GM19455 (cell line): ENCODE data around the gene STX7.
A peak's percentile ranks its signal among the peaks of the same experiment; 100 is the strongest.

Experiments
- ATAC-seq: cut with Tn5 transposase; IDR thresholded peaks from one replicate; pipeline ENCODE4 v1.9.1; 2021; ENCODE audit not compliant: unreplicated experiment

STX7 gene

GRCh38 chr6:132478266-132478665 is 34.6 kb downstream of the STX7 start:
- ATAC-seq = no peak

- ATAC-seq = no peak
These were observed 36.2 kb downstream of the STX7 start for GRCh38 chr6:132476688-132477087.

- no peak for ATAC-seq
These were observed 37.0 kb downstream of the STX7 start for GRCh38 chr6:132475925-132476324.

DNA sequence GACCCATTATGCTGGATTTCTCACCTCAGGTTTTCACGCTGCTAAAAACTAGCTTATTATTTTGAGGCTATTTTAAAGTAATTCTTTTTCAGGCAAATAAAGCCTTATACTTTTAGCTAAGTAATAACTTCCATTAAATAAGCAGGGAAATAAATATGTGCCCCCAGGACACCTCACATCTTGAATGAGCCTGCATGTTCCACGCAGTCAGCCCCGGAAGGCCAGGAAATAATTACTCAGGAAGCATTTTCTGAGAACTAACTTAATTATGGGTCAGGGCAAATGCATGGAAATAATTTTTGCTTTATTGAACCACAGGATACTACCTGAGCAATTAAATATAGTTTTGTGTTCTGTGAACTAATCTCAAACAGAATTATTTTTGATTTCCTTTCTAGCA is 41.1 kb downstream of the STX7 start:
- no peak for ATAC-seq

DNA sequence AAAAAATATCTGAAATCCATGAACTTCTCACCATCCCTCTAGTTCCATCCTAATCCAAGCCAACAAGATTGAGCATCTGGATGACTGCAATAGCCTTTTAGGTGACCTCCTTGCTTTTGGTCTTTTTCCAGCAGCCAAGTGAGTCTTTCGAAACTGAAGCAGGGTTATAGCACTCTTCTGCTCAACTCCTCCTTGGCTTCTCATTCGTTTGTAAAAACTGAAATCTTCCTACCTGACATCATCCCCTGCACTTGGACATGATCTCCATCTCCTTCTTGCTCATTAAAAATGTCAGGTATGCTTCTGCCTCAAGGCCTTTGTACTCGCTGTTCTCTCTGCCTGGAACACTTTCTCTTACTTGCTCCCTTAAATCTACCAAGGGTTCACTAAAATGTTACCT is 46.0 kb downstream of the STX7 start:
- no peak for ATAC-seq

GRCh38 chr6:132465530-132466485 is 47.1 kb downstream of the STX7 start:
- peak; percentile 77 for ATAC-seq

DNA sequence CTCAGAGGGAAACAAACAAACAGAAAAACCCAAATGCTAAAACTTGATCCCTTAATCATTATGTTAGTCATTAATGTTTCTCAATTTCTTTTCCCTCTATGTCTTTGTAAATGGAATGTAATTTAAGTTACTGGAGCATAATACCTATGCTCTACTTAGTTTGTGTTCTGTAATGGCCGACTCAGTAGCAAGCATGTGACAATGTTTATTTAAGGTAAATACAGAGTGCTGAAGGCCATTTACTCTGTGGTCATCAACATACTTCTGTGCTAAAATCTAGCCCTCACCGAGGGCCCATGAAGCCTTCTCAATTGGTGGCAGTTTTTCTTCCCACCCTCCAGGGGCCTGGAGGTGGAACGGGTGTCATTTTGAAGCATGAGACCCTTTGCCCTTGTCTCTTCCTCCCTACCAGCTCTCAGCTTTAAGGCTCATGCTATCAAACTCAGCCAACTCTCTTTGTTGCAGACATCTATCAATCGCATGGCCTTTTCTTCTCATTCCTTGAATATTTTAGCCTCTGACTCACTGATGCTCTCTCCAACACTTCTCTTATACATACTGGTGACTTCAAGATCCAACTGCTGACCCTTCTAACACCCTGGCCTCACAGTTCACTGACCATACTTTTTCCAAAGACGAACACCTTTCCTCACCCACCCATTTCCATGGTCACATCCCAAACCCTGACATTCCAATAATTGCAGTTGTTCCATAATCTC is 48.2 kb downstream of the STX7 start:
- no peak for ATAC-seq

DNA sequence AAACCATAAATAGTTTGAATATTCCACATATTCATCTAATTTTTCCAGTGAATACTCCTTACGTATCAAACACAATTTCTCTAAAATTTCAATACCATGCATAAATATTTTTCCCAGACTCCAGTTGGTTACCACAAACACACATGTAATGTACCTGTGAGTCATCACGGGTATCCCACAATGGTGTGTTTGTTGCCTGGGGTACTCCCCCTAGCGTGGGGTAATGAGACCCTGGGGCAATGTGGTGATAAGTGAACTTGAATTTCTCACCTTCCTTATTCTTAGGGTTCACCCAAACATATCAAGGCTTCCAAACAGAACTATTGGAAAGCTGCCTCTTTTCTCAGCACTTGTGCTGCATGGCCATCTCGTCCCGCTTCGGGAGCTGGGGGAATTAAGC is 51.0 kb downstream of the STX7 start:
- ATAC-seq = no peak

- no peak for ATAC-seq
These were observed 53.3 kb downstream of the STX7 start for GRCh38 chr6:132459605-132459952.

- no peak for ATAC-seq
These were observed 53.9 kb downstream of the STX7 start for GRCh38 chr6:132458887-132459604.

DNA sequence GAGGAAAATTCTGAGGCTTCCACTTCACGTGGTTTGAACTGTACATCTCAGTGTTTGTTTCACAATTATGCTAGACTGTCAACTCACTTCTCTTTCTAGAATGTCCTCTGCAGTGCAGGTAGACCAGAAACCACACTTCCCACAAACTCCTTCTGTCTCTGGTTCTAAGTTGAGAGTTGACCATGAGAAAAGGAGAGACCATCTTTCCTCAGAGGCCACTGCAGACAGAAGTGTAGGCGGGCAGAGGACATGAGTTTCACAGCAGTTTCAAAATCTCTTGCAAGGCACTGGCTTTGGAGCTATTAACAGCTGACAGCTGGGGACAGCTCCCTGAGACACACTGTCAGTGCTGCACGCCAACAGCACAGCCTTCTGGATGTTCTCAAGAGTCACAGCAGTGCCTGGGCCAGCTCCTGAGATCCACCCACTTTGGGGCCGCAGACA is 56.2 kb downstream of the STX7 start:
- peak; percentile 95 for ATAC-seq

- ATAC-seq = no peak
These were observed 66.1 kb downstream of the STX7 start for GRCh38 chr6:132446855-132447241.

- no peak for ATAC-seq
These were observed 66.6 kb downstream of the STX7 start for GRCh38 chr6:132446141-132446854.

- no peak for ATAC-seq
These were observed 67.5 kb downstream of the STX7 start for GRCh38 chr6:132445201-132445951.

DNA sequence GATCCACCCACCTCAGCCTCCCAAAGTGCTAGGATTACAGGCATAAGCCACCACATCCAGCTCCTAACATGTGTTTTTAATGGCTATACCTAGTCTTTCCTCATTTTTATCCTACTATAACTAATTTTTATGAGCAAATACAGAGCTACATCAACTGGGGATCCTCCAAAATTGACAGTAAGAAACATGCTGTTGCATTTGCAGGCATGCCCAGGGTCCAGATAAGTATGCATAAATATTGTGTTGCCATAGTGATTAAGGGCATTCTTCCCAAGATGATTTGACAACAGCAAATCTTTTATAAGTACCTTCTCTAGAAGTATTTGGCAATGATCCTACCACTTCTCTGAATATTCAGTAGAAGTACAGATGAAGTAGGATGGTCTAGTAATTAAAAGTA is 69.7 kb downstream of the STX7 start:
- ATAC-seq = no peak

DNA sequence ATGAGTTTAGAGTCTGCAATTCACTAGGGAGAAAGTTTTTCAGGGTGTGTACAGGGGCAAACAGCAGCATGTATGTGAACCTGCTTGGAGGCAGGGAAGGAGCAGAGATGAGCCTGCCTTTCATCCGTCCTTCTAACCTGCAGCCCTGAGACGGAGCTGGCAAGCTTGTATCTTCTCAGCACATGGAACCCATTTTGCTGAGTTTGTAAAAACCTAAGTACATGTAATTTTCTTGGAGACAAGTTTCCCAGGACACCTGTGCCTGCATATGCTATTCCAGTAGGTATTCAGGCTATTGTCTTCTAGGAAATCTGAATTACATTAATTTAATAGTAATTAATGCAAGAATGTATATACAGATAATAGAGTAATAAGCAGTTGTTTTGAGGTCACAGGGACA is 82.8 kb downstream of the STX7 start:
- no peak for ATAC-seq

- ATAC-seq = no peak
These were observed 87.7 kb downstream of the STX7 start for GRCh38 chr6:132425176-132425575.

DNA sequence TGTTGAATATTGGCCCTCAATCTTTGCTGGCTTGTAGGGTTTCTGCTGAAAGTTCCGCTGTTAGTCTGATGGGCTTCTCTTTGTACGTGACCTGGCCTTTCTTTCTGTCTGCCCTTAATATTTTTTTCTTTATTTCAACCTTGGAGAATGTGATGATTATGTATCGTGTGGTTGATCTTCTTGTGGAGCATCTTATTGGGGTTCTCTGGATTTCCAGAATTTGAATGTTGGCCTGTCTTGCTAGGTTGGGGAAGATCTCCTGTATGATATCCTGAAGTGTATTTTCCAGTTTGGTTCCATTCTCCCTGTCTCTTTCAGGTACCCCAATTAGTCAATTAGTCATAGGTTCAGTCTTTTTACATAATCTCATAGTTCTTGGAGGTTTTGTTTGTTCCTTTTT is 89.1 kb downstream of the STX7 start:
- no peak for ATAC-seq

DNA sequence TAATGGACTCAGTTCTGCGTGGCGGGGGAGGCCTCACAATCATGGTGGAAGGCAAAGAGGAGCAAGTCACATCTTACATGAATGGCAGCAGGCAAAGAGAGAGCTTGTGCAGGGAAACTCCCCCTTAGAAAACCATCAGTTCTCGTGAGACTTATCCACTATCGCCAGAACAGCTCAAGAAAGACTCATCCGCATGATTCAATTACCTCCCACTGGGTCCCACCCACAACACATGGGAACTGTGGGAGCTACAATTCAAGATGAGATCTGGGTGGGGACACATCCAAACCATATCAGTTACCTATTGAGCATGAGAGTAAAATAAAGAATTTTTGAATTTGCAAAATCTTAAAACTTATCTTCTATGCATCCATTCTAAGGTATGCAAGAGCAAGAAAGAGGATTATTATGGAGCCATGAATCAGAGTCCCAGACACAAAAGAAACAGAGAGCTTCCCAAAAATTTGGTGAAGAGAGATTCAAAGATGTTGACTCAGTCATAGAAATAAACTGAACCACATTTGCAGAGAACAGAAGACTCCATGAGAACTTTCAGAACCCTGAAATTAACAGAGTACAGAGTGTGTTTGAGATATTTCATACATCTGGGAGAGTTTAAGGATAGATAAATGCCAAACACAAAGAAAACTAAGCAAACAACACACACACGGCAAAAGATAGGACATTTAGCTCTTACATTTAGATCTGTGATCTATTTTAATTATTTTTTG is 94.5 kb downstream of the STX7 start:
- ATAC-seq = no peak

DNA sequence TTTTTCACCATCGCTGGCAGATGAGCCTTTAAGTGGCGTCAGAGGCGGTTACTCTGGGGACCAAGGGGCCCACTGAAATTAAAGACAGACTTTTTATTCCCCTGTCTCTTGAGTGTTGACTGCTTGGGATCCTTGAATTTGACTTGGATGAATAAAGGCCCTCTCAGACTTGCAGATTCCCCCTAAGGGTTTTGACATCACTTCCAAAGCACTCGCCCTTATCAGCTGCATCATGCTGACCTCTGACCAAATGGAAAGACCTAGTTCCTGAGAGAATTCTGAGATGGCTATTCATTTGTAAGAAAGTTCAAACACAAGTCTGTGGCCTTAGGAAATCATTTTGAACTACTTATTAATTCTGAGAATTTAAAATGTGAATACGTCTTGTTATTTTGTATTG is 98.2 kb downstream of the STX7 start:
- ATAC-seq = no peak
